ENCODE data around the gene MMRN2.

DNA sequence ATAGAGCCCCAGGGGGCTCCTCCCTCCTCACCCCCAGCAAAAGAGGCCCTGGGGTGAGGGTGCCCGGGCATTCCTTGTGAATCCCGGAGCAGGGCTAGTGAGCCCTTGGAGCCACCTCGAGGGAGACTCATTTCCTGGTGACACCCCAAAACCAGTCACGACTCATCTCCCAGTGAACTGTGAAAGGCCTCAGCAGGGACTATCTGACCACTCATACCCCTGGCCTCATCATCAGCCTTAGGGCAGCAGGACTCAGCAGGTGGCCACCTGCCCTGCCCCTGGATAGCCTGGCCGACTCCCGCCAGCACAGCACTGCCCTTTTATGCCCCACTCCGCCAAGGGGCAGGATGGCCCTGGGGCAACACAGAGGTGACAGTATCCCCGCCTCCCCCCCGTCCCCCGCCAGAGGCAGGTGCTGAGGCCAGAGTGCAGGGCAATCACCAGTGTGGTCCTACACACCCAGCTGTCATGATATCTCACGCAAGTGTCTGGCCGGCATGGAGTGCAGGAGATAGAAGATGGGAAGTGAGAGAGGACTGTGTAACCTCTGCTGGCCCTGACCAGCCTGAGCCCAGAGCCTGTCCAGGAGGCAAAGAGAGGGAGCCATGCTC, 4.2 kb upstream of the MMRN2 start:
- TF ChIP-seq, protein P1, sequence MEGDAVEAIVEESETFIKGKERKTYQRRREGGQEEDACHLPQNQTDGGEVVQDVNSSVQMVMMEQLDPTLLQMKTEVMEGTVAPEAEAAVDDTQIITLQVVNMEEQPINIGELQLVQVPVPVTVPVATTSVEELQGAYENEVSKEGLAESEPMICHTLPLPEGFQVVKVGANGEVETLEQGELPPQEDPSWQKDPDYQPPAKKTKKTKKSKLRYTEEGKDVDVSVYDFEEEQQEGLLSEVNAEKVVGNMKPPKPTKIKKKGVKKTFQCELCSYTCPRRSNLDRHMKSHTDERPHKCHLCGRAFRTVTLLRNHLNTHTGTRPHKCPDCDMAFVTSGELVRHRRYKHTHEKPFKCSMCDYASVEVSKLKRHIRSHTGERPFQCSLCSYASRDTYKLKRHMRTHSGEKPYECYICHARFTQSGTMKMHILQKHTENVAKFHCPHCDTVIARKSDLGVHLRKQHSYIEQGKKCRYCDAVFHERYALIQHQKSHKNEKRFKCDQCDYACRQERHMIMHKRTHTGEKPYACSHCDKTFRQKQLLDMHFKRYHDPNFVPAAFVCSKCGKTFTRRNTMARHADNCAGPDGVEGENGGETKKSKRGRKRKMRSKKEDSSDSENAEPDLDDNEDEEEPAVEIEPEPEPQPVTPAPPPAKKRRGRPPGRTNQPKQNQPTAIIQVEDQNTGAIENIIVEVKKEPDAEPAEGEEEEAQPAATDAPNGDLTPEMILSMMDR (conservative IDR thresholded peaks at IDR 0.05): no peak
- no peak for TF ChIP-seq ZFX (IDR thresholded peaks at IDR 0.05)
